ENCODE measurements around the gene RCL1.
A peak's percentile ranks its signal among the peaks of the same experiment; 100 is the strongest.

RCL1 gene

DNA sequence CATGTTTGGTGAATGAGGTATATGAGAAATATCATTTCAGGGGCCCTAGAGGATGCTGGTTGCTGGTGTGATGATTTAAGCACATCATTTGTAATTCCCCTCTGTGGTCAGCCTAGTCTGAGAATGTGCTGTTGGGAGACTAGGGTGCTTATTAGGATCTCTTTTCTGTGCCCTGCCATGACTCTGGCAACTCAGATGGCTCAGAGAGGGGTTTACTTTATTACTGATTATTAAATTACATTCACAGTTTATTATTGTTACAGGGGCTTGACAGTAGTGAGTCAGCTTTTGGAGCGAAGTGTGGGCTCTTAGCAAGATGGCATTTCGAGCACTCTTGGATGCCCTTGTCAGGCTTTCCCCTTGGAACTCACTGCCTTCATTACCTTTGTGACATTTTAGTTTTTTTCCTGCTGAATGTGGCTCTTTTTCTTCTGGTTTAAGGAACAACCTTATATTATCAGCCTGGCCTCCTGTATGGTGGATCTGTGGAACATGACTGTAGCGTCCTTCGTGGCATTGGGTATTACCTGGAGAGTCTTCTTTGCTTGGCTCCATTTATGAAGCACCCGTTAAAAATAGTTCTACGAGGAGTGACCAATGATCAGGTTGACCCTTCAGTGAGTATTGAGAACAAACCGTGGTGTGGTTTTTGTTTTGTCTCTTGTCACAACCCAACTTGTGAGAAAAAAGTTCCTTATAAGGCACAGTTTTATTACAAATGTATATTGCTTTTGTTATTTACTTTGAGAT is 33.8 kb downstream of the RCL1 start:
- TF ChIP-seq, protein P1, sequence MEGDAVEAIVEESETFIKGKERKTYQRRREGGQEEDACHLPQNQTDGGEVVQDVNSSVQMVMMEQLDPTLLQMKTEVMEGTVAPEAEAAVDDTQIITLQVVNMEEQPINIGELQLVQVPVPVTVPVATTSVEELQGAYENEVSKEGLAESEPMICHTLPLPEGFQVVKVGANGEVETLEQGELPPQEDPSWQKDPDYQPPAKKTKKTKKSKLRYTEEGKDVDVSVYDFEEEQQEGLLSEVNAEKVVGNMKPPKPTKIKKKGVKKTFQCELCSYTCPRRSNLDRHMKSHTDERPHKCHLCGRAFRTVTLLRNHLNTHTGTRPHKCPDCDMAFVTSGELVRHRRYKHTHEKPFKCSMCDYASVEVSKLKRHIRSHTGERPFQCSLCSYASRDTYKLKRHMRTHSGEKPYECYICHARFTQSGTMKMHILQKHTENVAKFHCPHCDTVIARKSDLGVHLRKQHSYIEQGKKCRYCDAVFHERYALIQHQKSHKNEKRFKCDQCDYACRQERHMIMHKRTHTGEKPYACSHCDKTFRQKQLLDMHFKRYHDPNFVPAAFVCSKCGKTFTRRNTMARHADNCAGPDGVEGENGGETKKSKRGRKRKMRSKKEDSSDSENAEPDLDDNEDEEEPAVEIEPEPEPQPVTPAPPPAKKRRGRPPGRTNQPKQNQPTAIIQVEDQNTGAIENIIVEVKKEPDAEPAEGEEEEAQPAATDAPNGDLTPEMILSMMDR (IDR thresholded peaks at IDR 0.05; ENCODE audit: low read length, missing control alignments) = no peak

DNA sequence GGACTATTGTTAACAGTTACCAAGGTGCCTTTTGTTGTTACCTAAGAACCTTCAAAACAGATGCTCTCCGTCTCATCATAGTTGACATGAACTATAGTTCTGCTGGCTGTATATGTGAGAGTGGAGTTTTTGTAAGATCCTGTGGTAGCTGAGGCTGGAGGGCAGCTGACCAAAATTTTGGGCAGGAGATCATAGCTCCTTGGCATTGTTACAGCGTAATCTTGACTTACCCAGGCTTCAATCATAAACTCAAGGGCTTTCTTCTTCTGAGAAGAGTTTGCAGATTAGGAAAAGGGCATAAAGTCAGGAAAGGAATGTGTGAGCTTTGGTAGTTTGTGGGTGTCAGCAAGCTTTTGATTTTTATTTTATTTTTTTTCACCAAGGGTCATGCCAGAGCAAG is 34.5 kb downstream of the RCL1 start:
- TF ChIP-seq, protein P1 (IDR thresholded peaks at IDR 0.05; ENCODE audit: low read length, missing control alignments) = no peak
- DNase-seq (ENCODE audit: low read depth) = no peak

More for the DNA sequence above, 33.8 kb downstream of the RCL1 start:
- no peak for DNase-seq (ENCODE audit: low read depth)
- H3K4me3 ChIP-seq (replicated peaks; ENCODE audit: low read depth, low read length) = no peak overlapping the region

DNA sequence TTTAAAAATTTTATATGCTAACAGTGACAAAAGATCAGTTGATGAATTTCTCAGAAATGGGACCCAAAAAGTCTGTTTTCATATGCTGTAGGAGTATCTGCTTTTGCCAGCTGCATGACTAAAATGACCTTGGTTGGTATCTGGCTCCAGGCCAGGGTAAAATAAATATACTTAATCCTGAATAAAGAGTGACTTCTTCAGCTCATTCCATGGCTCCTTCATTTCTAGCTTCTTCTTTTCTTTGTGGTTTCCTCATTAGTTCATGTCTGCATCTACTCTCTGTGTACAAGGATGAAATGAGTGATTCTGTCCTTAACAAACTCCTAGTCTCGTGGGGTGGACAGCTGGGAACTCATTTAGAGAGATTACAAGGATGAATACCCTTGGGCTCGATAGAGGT is 36.0 kb downstream of the RCL1 start:
- DNase-seq (ENCODE audit: low read depth) = peak; percentile 56
- TF ChIP-seq, protein P1 (IDR thresholded peaks at IDR 0.05; ENCODE audit: low read length, missing control alignments) = no peak
- no peak overlapping the region for H3K4me3 ChIP-seq (replicated peaks; ENCODE audit: low read depth, low read length)

More for the DNA sequence above, 34.5 kb downstream of the RCL1 start:
- H3K4me3 ChIP-seq (replicated peaks; ENCODE audit: low read depth, low read length) = no peak overlapping the region

DNA sequence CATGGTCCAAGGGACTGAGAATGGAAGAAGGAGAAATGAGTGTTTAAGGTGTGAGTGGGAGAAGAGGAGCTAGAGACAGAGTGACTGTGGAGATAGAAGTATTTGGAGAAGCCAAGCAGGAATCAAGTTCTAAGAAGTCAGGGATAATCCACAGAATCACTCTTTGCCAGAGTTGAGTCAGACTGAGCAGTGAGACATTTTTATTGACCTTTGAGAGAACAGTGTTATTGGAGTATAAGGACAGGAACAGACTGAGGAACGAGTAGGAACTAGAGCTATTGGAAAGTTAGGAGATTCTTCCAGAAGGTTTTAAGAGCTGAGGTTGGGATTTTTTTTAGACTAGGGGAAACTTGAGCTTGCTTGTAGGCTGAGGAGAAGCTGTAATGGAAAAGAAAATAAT is 37.2 kb downstream of the RCL1 start:
- TF ChIP-seq, protein P1 (IDR thresholded peaks at IDR 0.05; ENCODE audit: low read length, missing control alignments) = no peak
- no peak for DNase-seq (ENCODE audit: low read depth)
- H3K4me3 ChIP-seq (replicated peaks; ENCODE audit: low read depth, low read length) = no peak overlapping the region

DNA sequence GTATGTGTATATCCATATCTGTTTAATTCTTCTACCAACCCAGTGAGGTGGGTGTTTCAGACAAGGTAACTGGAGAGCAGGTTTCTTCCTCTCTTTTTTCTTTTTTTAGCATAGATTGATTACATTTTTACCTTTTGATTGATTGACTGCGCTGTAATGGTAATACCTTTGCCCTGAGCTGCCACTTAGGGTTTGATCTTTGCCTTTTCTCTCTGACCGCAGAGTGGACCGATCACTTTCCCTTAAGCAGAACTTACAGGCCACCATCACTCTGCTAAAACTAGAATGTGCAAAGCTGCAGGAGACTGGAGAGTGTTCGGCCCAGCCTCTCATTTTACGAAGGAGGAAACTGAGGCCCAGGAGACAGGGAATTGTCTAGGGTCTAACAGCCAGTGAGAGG is 38.0 kb downstream of the RCL1 start:
- TF ChIP-seq, protein P1 (IDR thresholded peaks at IDR 0.05; ENCODE audit: low read length, missing control alignments) = no peak

DNA sequence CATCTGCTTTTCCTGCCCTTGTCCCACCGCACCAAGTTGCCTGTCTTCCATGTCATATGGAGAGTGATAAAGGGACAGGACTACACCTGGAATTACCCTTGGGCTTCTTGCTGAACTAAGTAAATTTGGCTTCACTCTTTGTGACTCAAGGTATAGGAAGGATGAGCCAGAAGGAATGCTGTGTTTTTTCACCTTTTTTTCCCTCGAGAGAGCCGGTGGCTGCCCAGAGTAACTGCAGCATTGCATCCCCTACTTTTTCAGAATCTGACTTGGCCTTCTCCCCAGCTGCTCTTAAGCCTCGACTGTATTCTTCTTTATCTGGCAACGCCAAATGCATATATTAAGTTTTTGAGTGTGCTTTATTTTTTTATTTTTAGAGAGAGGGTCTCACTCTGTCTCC is 38.4 kb downstream of the RCL1 start:
- DNase-seq (ENCODE audit: low read depth) = no peak
- no peak overlapping the region for H3K4me3 ChIP-seq (replicated peaks; ENCODE audit: low read depth, low read length)
- TF ChIP-seq, protein P1 (IDR thresholded peaks at IDR 0.05; ENCODE audit: low read length, missing control alignments) = no peak

More for the DNA sequence above, 38.0 kb downstream of the RCL1 start:
- no peak overlapping the region for H3K4me3 ChIP-seq (replicated peaks; ENCODE audit: low read depth, low read length)
- DNase-seq (ENCODE audit: low read depth) = no peak

DNA sequence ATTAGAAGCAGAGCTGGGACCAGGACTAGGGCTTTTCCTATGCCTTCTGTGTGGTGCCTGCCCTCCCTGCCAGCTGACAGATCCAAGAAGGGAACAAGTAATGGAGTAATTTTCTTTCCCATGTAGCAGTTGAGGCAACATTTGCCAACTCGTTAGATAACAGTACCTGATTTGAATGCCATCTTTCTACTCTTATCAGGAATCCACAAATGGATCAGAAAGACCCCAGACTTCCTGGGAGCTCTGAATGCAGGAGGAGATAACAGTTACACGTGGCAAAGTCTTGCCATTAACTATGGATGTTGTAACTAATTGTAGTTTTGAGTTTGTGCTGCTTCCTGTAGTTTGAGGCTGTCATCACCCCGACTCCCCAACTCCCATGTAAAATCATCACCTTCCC is 39.2 kb downstream of the RCL1 start:
- TF ChIP-seq, protein P1 (IDR thresholded peaks at IDR 0.05; ENCODE audit: low read length, missing control alignments) = no peak
- H3K4me3 ChIP-seq (replicated peaks; ENCODE audit: low read depth, low read length) = no peak overlapping the region
- DNase-seq (ENCODE audit: low read depth) = no peak
